DMS153 treated with DMSO at 0.1 percent for 48 hours (cell line): Measurements from ENCODE around the gene TLCD5.

Source experiments
- DNase-seq: peaks from one replicate; lab custom pipeline; 2025; ENCODE audit not compliant: unreplicated experiment; lab: John Stamatoyannopoulos, UW

Gene TLCD5

DNA sequence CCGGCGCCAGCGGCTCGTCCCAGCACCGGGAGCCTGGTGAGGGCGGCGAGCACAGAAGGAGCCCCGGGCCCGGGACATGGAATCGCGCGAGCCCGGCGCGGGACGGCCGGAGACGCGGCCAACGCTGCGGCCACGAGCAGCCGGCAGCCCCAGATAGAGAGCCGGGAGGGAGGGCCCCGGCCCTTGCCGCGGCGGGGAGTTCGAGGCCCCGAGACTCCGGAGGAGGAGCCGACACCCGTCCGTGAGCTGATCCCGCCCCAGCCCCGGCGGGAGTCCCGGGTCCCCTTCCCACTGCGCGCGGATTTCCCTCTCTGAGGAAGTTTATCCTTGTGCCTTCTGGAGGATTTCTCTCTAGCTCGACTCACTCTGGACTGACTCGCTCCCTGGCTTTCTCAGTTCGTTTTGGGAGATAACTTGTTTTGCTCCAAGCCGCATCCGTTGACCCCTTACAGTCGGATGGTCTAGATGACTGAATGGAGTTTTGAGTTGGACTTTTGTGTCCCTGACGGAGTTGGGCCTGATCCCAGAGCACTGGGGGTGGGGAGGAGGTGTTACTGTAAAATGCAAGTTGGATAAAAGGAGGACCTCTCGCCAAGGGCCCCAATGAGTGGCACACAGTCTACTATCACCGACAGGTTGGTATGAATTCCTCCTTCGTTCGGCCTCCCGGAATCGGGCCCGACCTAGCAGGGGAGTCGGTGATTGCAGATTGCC lies 11.7 kb downstream of the TLCD5 start:
- DNase-seq = no peak

DNA sequence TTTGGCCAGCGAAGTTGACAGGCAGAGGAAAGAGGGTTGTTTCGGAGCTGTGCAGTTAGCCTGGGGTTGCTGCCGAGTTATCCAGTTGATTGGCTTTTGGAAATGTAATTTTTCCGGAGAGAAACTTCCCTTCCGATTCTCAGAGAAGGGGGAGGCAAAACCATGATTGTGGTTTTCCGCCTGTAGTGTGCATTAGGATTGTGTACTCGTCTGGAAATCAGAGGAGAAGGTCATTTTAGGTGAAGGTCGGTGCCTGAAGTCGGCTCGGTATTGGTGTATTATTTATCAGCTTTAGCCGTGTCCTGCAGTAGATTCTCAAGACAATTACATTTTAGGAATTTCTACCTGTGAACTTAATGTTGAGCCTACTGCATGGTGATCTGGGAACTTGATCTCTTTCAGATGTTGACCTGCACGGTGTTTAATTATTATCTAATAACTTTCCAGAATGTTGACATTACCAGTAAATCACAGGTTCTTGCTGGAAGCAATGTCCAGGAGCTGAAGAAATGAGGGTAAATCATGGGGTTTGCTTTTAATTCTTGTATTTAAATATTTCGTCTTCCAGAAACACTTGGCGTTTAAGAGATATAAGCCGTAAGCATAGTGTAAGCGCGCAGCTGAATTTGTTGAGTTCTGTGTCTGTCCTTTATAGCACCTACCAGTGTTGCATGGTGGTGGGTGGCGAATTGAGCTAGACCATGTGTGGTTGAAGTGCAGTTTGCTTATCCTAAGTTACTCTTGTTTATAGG lies 12.4 kb downstream of the TLCD5 start:
- DNase-seq = no peak

DNA sequence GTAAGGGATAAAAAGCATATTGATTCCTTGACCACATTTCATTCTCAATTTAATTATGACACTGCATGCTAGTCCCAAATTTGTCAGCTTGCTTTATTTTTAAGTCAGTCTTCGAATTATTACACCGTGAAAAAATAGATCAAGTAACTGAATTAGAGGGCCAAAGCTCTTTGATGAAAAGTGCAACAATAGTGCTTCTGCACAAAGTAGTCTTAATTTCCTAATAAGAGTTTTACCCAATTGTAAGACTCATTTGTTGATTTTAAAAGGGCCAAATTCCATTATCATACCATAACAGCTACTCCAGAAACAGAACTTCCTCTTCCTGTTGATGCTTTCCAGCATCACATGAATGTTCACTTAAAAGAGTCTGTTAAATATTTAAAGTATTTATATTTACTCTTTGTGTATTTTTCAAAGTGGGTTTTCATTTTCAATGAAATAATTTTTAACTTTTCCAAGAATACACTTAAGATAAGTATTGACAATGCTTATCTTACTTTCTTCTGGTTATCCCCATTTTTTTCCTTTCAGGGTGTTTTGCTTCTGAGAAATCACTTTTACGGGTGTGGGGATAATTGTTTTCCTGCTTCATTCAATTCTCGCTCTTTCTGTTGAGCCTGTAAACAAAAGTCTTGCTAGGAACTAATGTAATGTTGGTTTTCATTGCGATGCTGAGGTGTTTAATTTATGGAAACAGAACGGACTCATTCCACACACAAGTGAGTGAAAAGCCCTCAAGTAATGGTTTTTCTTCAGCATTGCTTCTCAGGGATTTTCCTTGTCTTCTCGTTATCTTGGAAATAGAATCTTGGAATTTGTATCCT lies 13.2 kb downstream of the TLCD5 start:
- DNase-seq = no peak

GRCh38 chr11:120339394-120339890 lies 14.3 kb downstream of the TLCD5 start:
- no peak for DNase-seq

DNA sequence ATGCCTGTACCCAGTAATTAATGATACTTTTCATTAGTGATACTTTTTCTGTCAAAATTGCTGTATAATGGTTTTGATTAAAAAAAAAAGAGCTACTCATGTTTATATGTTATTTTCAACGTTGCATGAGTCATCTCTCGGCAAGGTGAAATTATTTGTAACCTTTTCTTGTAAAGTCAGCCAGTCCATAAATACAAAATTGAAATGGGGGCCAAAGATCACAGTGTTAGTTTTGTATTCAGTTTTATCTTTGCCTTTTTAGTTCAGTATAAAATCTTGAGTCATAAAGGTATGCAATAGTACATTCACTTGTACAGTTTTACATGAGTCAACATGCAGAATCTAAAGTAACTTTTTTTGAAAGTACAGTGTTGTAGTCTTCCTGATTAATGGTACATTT lies 15.4 kb downstream of the TLCD5 start:
- no peak for DNase-seq

- DNase-seq = no peak
These were observed 17.1 kb downstream of the TLCD5 start for GRCh38 chr11:120342226-120342625.

DNA sequence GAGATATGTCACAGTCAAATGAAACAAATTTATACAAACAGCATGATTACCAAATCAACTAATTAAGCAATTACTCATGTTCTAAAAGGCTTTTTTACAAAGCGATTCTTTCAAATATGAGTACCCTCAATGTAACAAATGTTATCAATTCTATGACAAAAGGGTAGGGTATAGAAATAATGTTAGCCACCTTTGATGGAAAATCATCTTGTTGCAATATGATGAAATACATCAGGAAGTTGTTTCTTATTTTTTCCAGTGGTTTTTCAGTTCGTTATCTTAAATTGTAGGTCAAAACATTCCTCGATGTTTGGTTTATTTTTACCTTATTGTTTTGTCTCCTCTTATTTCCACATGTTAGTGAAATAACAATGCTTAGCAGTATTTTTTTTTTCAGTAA lies 17.6 kb downstream of the TLCD5 start:
- no peak for DNase-seq

- no peak for DNase-seq
These were observed 18.3 kb downstream of the TLCD5 start for GRCh38 chr11:120343429-120343828.

- no peak for DNase-seq
These were observed 19.4 kb downstream of the TLCD5 start for GRCh38 chr11:120344302-120345004.

GRCh38 chr11:120346233-120346632 lies 21.1 kb downstream of the TLCD5 start:
- DNase-seq = no peak

DNA sequence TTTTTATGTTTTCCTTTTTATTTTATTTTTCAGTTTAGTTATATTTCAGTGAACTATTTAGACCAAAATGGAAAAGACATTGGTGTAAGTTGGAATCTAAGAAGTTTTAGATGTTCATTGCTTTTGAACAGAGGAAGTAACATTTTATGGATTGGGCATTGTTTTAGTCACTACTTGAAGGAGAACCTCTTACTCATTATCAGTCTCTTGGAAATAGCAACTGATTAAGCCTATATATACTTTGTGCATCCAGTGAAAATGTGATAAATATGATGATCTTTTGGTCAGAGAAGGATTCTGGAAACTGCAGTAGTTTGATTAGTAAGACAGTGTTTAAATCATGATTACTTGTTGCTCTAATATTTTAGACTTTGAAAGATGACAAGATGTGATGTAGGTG lies 25.5 kb downstream of the TLCD5 start:
- no peak for DNase-seq

DNA sequence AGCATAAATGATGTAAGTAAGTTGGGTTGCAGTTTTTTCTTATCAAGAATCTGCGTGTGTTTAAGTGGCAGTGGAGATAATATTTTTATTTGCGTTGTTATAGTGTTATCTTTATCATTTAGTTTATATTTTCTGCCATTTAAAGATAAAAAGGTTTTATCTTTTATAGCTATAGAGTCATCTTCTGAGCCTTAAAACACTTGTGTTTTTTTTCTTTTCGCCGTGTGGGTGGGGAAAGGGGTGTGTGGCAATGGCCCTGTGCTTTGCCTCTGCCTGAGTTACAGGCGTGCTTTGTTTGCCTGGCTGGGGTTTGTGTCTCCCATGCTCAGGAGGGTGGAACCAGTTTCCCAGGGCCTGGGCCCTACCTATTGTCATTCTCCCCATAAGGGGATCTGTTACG lies 27.3 kb downstream of the TLCD5 start:
- DNase-seq = no peak

DNA sequence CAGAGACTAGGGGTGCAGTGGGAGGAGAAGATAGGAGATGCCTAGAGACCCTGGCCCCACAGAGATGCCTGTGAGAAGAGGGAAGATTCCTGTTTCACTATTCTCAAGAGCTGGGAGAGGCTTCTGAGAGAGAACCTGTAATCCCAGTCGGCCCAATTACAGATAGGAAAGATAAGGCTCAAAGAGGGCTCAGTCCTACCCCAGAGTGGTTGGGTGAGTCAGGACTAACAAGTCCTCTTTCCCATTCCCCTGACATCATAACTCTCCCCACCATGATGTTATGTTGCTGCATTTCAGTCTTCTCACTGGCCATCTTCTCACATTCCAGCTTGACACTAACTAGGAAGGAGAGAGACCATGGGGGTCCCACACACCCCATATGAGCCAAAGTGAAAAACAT lies 29.0 kb downstream of the TLCD5 start:
- no peak for DNase-seq

DNA sequence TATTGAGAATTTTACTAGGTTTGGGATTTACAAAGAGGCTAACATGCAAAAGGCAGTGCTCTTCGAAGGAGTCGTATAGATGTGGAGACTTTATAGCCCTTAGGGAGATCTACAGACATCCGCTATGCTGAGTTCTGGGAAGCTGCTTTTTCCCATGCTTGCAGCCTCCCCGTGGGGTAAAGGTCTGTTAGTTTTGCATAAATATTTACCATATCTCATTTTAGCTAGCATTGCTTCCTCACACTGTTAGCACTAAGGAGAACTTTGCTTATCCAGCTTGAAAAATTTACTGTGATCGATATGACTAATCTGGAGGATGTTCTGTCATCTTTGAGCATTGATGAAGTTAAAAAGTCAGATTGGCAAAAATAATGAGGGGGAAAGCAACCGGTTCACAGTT lies 29.7 kb downstream of the TLCD5 start:
- no peak for DNase-seq

- no peak for DNase-seq
These were observed 32.5 kb downstream of the TLCD5 start for GRCh38 chr11:120357620-120358019.

DNA sequence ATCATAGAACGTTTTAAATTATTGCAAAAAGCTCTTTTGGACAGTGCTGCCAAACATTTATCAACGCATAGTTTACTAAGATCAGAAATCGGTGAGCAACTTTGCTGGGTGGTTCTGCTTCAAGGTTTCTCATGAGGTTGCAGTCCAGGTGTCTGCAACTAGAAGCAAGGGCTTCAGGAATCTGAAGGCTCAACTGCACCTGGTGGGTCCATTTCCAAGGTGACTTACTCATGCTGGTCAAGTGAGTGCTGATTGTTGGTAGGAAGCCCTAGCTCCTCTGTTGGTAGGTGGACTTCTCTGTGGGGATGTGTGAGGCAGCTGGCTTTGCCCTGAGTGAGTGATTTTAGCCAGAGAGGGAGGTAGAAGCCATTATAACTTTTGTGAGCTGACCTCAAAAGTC lies 33.6 kb downstream of the TLCD5 start:
- DNase-seq = no peak

- DNase-seq = no peak
These were observed 38.3 kb downstream of the TLCD5 start for GRCh38 chr11:120363436-120363835.

GRCh38 chr11:120365512-120365911 lies 40.4 kb downstream of the TLCD5 start:
- no peak for DNase-seq

DNA sequence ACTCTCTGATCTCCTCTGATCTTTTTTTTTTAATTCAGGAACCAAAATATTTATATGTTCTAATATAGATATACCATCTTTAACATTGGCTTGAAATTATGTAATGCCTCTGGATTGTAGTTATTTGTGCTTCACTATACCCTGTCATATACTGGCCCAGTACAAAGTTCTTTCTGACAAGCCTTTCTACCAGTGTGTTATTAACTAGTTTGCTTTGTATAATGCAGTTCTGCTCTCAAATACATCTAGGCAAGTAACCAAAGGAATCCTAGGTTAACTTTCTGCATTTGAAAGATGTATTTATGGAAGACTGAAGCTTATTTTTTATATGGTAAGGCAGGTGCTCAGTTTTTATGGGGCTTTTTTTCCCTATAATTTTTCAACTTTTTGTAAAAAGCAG lies 47.2 kb downstream of the TLCD5 start:
- no peak for DNase-seq

- no peak for DNase-seq
These were observed 50.0 kb downstream of the TLCD5 start for GRCh38 chr11:120375076-120375475.

DNA sequence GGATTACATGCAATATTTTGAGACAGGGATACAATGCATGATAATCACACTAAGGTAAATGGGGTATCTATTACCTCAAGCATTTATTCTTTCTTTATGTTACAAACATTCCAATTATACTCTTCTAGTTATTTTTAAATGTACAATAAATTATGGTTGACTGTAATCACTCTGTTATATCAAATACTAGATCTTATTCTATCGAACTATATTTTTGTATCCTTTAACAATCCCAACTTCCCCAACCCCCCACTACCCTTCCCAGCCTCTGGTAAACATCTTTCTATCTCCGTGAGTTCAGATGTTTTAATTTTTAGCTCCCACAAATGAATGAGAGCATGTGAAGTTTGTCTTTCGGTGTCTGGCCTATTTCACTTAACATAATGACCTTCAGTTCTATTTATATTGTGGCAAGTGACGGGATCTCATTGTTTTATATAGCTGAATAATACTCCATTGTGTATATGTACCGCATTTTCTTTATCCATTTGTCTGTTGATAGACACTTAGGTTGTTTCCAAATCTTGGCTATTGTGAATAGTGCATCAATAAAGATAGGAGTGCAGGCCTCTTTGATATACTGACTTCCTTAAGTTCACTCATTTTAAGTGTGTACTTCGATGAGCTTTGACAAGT lies 51.6 kb downstream of the TLCD5 start:
- no peak for DNase-seq
